HG03280 (cell line): ENCODE data around the gene ARSB.

Experiments used
- ATAC-seq: cut with Tn5 transposase; IDR thresholded peaks from one replicate; pipeline ENCODE4 v1.9.1; 2021; ENCODE audit warnings: mild to moderate bottlenecking, moderate library complexity; ENCODE audit not compliant: unreplicated experiment

Gene ARSB

GRCh38 chr5:78731884-78732283, 253.2 kb downstream of the ARSB start:
- ATAC-seq = no peak

GRCh38 chr5:78730300-78731094, 254.6 kb downstream of the ARSB start:
- ATAC-seq = no peak

- ATAC-seq = peak; percentile 87
Observed at GRCh38 chr5:78727786-78728761, 257.0 kb downstream of the ARSB start.
